ENCODE measurements around the gene RBL1. TPM values are rescaled to one million over a fixed set of nuclear protein-coding genes. Genes with fewer than 3 reads are reported as not detected.
A peak's percentile ranks its signal among the peaks of the same experiment; 100 is the strongest.

Gene RBL1
- total RNA-seq, 1 experiment from 2014 or later: 43.6 TPM

- Histone ChIP-seq H3K4me3 (no peak overlapping the region), H3K27ac (no peak overlapping the region), H3K9me3 (replicated peaks) (no peaks in the 10 kb centered on the region; the same call in 1 of the 2 replicates), H3K27me3 (no peaks in the 10 kb centered on the region), H3K36me3 (no peaks in the 10 kb centered on the region), H3K4me1 (no peaks in the 10 kb centered on the region)
- no peak for DNase-seq
These were observed 137.7 kb downstream of the RBL1 start for GRCh38 chr20:36957875-36958667.

- Histone ChIP-seq H3K27ac (no peak overlapping the region), H3K4me3 (no peak overlapping the region), H3K9me3 (replicated peaks) (no peaks in the 10 kb centered on the region), H3K36me3 (no peaks in the 10 kb centered on the region), H3K27me3 (no peaks in the 10 kb centered on the region), H3K4me1 (peaks cover 3% of the 10 kb centered on the region)
- no peak for DNase-seq
These were observed 139.1 kb downstream of the RBL1 start for GRCh38 chr20:36956674-36957073.

- peaks cover 3% of the 10 kb centered on the region for H3K4me1 ChIP-seq
- no peak overlapping the region for H3K27ac ChIP-seq
- DNase-seq: no peak
- no peaks in the 10 kb centered on the region for H3K36me3 ChIP-seq
- H3K9me3 ChIP-seq (replicated peaks): no peaks in the 10 kb centered on the region
- no peak overlapping the region for H3K4me3 ChIP-seq
- no peaks in the 10 kb centered on the region for H3K27me3 ChIP-seq
These were observed 139.8 kb downstream of the RBL1 start for GRCh38 chr20:36956016-36956415.

GRCh38 chr20:36951979-36952738 lies 143.6 kb downstream of the RBL1 start:
- Histone ChIP-seq H3K27ac (no peak overlapping the region), H3K4me3 (peak overlapping the region; percentile 69)
- DNase-seq: no peak

GRCh38 chr20:36951198-36951978 lies 144.4 kb downstream of the RBL1 start, which contains the start of gene SAMHD1:
Gene SAMHD1 (minus strand): TSS chr20:36951708. CDS start chr20:36951643, 65 bp downstream.
- DNase-seq: peak; percentile 99 to 100
- Histone ChIP-seq H3K4me3 (peak within 1 kb of the TSS; percentile 69), H3K36me3 (no peaks in the 10 kb centered on the region), H3K4me1 (peaks cover 6% of the 10 kb centered on the region), H3K27me3 (no peaks in the 10 kb centered on the region), H3K27ac (no peak within 1 kb of the TSS), H3K9me3 (replicated peaks) (no peaks in the 10 kb centered on the region)

More at GRCh38 chr20:36951979-36952738, 143.6 kb downstream of the RBL1 start:
- no peaks in the 10 kb centered on the region for H3K36me3 ChIP-seq
- H3K4me1 ChIP-seq: peaks cover 6% of the 10 kb centered on the region
- no peaks in the 10 kb centered on the region for H3K27me3 ChIP-seq
- H3K9me3 ChIP-seq (replicated peaks): no peaks in the 10 kb centered on the region

- Histone ChIP-seq H3K27ac (no peak overlapping the region), H3K27me3 (no peaks in the 10 kb centered on the region), H3K4me1 (peaks cover 6% of the 10 kb centered on the region), H3K9me3 (replicated peaks) (no peaks in the 10 kb centered on the region), H3K4me3 (peak overlapping the region; percentile 69), H3K36me3 (no peaks in the 10 kb centered on the region)
- DNase-seq: peak; percentile 40 to 58
These were observed 145.2 kb downstream of the RBL1 start for GRCh38 chr20:36950414-36951197.

Other genes starting within 250 kb of the RBL1 start
- gene TLDC2, start 219.9 kb downstream of the RBL1 start, total RNA-seq (2014; rRNA removed; shearing (Covaris generic)): 1.8 and 1.9 TPM in 2 replicates
- 10.1 and 11.9 TPM in 2 replicates for gene SAMHD1, start 144.3 kb downstream of the RBL1 start, total RNA-seq (2014; rRNA removed; shearing (Covaris generic))
- gene RPN2, start 83.3 kb upstream of the RBL1 start, total RNA-seq (2014; rRNA removed; shearing (Covaris generic)): 369 and 373 TPM in 2 replicates
- 2.0 and 2.1 TPM in 2 replicates for gene MROH8, start 83.6 kb upstream of the RBL1 start, total RNA-seq (2014; rRNA removed; shearing (Covaris generic))
- not detected in 2 replicates for gene GHRH, start 165.8 kb upstream of the RBL1 start, total RNA-seq (2014; rRNA removed; shearing (Covaris generic))
- 28.9 and 32.4 TPM in 2 replicates for gene MANBAL, start 193.7 kb upstream of the RBL1 start, total RNA-seq (2014; rRNA removed; shearing (Covaris generic))

All from SJCRH30 (cell line).